IMR-90 (cell line): Measurements from ENCODE around the gene DACH1.

Experiments
- BHLHE40 ChIP-seq: fragments of 150-350 bp; IDR thresholded peaks from 2 replicates; pipeline ENCODE4 v1.6.1; 2016; ENCODE audit warnings: mild to moderate bottlenecking, low read depth, low read length
- CHD1 ChIP-seq: IDR thresholded peaks from 2 replicates; pipeline ENCODE4 v1.6.1; 2012; ENCODE audit warnings: low read depth, low read length, improper control_type of control experiment
- CTCF ChIP-seq: conservative IDR thresholded peaks from 2 replicates; pipeline ENCODE4 v1.5.1; 2012; ENCODE audit warnings: mild to moderate bottlenecking, low read depth, low read length, improper control_type of control experiment
- MAFK ChIP-seq: IDR thresholded peaks from 2 replicates; pipeline ENCODE4 v1.6.1; 2012; ENCODE audit warnings: low read depth, low read length, improper control_type of control experiment
- POLR2A ChIP-seq: IDR thresholded peaks from 2 replicates; pipeline ENCODE4 v1.6.1; 2012; ENCODE audit warnings: mild to moderate bottlenecking, low read depth, low read length
- SMC3 ChIP-seq: fragments of 150-350 bp; IDR thresholded peaks from 2 replicates; pipeline ENCODE4 v1.6.1; 2016; ENCODE audit warnings: low read depth, mild to moderate bottlenecking, antibody characterized with exemption, low read length, moderate library complexity

GRCh38 chr13:71699342-71699741 is 167.7 kb downstream of the DACH1 start:
- no peak for TF ChIP-seq POLR2A
- TF ChIP-seq CTCF = no peak
- TF ChIP-seq MAFK = no peak
- TF ChIP-seq SMC3 = no peak
- TF ChIP-seq BHLHE40 = no peak
- TF ChIP-seq CHD1 = no peak
